SK-N-SH (cell line): ENCODE measurements around the gene DGKH.

Source experiments
- CHD2 ChIP-seq: fragments of 150-350 bp; IDR thresholded peaks from 2 replicates; pipeline ENCODE4 v1.6.1; 2018; ENCODE audit warnings: low read length; ENCODE audit not compliant: partially characterized antibody
- CTCF ChIP-seq: fragments of 200-600 bp; sonication (generic); IDR thresholded peaks from 2 replicates; pipeline ENCODE4 v1.6.1; 2017; ENCODE audit warnings: antibody characterized with exemption, mild to moderate bottlenecking, moderate library complexity
- EP300 ChIP-seq, 2 experiments: IDR thresholded peaks; 2 replicates each; pipeline versions ENCODE4 v1.4.0 to v1.6.1; 2012; ENCODE audit warnings: borderline replicate concordance in 1 of 2, low read depth in 1 of 2, low read length in 1 of 2
- EZH2phosphoT487 ChIP-seq: fragments of 200-600 bp; sonication (generic); IDR thresholded peaks from 2 replicates; pipeline ENCODE4 v1.6.1; 2017; ENCODE audit warnings: low read depth, mixed run types, mild to moderate bottlenecking, antibody characterized with exemption, moderate library complexity, borderline replicate concordance
- GATA2 ChIP-seq: sonication (generic); formaldehyde crosslinking; IDR thresholded peaks from 2 replicates; pipeline ENCODE4 v1.5.0; 2020; ENCODE audit warnings: mild to moderate bottlenecking, missing genetic modification reagents
- MXI1 ChIP-seq: IDR thresholded peaks from 2 replicates; pipeline ENCODE4 v1.6.1; 2012; ENCODE audit warnings: mild to moderate bottlenecking, low read depth, low read length, improper control_type of control experiment
- NRF1 ChIP-seq: IDR thresholded peaks from 2 replicates; pipeline ENCODE4 v1.6.1; 2012; ENCODE audit warnings: low read depth, mild to moderate bottlenecking, low read length
- PBX3 ChIP-seq: IDR thresholded peaks from 2 replicates; pipeline ENCODE4; 2012
- POLR2AphosphoS5 ChIP-seq: IDR thresholded peaks from 2 replicates; pipeline ENCODE4 v1.6.1; 2012; ENCODE audit warnings: low read depth, low read length
- RAD21 ChIP-seq: IDR thresholded peaks from 2 replicates; pipeline ENCODE4 v1.6.1; 2012; ENCODE audit warnings: mild to moderate bottlenecking, low read length
- RFX5 ChIP-seq: IDR thresholded peaks from 2 replicates; pipeline ENCODE4 v1.6.1; 2012; ENCODE audit warnings: mild to moderate bottlenecking, improper control_type of control experiment, low read length
- SIN3A ChIP-seq: IDR thresholded peaks from 2 replicates; pipeline ENCODE4 v1.6.1; 2012; ENCODE audit warnings: low read depth, mild to moderate bottlenecking, low read length, moderate library complexity, borderline replicate concordance
- TAF1 ChIP-seq: IDR thresholded peaks from 2 replicates; pipeline ENCODE4 v1.6.1; 2012; ENCODE audit warnings: low read depth, mild to moderate bottlenecking, low read length, moderate library complexity, borderline replicate concordance
- YY1 ChIP-seq: IDR thresholded peaks from 2 replicates; pipeline ENCODE4 v1.4.0; 2012; ENCODE audit warnings: low read depth, mild to moderate bottlenecking

DNA sequence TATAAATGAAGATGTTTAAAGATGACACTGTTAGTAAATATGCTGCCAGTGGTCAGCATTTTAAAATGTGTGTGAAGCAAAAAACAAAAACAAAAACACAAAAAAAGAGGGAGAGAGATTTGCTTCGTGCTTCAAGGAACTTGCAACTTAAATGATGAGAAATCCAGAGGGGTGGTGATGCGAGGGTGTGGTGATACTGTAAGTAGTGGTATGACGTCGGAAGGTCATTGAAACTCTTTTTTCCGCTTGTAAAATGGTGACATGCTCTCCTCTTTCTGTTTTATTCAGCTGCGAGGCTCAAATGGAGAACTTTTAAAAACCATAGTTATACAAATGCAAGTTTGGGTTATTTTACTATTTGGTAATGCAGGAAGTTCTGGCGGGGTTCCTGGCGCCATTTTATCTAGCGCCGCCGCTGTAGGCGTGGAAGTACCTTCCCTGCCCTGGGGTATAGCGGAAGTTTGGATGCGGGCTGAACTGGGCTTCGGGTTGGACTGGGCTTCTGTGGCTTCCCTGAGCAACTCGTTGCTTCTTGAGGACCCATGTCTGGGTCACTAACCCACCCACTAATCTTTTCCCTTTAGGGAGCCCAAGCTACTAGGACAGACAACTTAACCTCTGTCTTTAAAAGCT is 34.8 kb downstream of the DGKH start:
- no peak for TF ChIP-seq GATA2 (CRISPR knock-in tag)
- no peak for TF ChIP-seq POLR2AphosphoS5
- TF ChIP-seq YY1 = no peak
- TF ChIP-seq CHD2 = no peak
- TF ChIP-seq PBX3 = no peak
- TF ChIP-seq CTCF = no peak
- no peak for TF ChIP-seq NRF1
- no peak for TF ChIP-seq RAD21
- TF ChIP-seq RFX5 = no peak
- TF ChIP-seq EP300 (IDR thresholded peaks at IDR 0.05; ENCODE audit: borderline replicate concordance in 1 of 2, low read depth in 1 of 2, low read length in 1 of 2) = no peak
- no peak for TF ChIP-seq SIN3A
- TF ChIP-seq EZH2phosphoT487 = no peak
- TF ChIP-seq TAF1 = no peak
- no peak for TF ChIP-seq MXI1
